Measurements from ENCODE around the gene TMEM116. TPM values are rescaled to one million over a fixed set of nuclear protein-coding genes. Genes with fewer than 3 reads are reported as not detected.

The TMEM116 gene
- total RNA-seq, 1 experiment from 2014 or later, result 4.4 TPM

- H3K27ac ChIP-seq (ENCODE audit: low read length), result no peak overlapping the region
- intact Hi-C loops (cut with micrococcal nuclease), result no loop called here
- ChIA-PET CTCF (no interaction called here), POLR2A (ENCODE audit: unreplicated experiment) (no interaction called here)
- no peaks in the 10 kb centered on the region for H3K9me2 ChIP-seq (replicated peaks; ENCODE audit: low read length)
- H3K4me1 ChIP-seq (ENCODE audit: insufficient read depth, low read length), result no peaks in the 10 kb centered on the region
- H3K9ac ChIP-seq (ENCODE audit: low read length), result no peak overlapping the region
- no TSS peak for BruUV-seq (replicated peaks)
- H3K36me3 ChIP-seq (ENCODE audit: low read depth, low read length), result peaks cover 64% of the 10 kb centered on the region
- no peak for TF ChIP-seq CTCF (conservative IDR thresholded peaks at IDR 0.05; ENCODE audit: low read depth, low read length)
- TF ChIP-seq EZH2 (IDR thresholded peaks at IDR 0.05; ENCODE audit: low read length, unreplicated experiment), result no peak
- no peak for TF ChIP-seq EZH2phosphoT487 (IDR thresholded peaks at IDR 0.05; ENCODE audit: borderline replicate concordance, low read length)
- ATAC-seq, result no peak
- H4K20me1 ChIP-seq (ENCODE audit: low read length), result no peaks in the 10 kb centered on the region
- no peak overlapping the region for H3K4me3 ChIP-seq (ENCODE audit: low read length)
- H2AFZ ChIP-seq (ENCODE audit: low read length), result no peak overlapping the region
- no peak for DNase-seq
- no peak overlapping the region for H3K4me2 ChIP-seq (ENCODE audit: low read length)
- no peaks in the 10 kb centered on the region for H3K9me3 ChIP-seq (ENCODE audit: low read length)
- no peaks in the 10 kb centered on the region for H3K27me3 ChIP-seq (ENCODE audit: low read length)
- H3K79me2 ChIP-seq (ENCODE audit: low read length), result no peaks in the 10 kb centered on the region
- no peaks in the 10 kb centered on the region for H3F3A ChIP-seq (ENCODE audit: low read length, unreplicated experiment)
Observed at GRCh38 chr12:111886662-111887545, 126.1 kb downstream of the TMEM116 start.

GRCh38 chr12:111881716-111882115 lies 131.2 kb downstream of the TMEM116 start:
- Histone ChIP-seq H3K4me1 (ENCODE audit: insufficient read depth, low read length) (no peaks in the 10 kb centered on the region), H3K79me2 (ENCODE audit: low read length) (no peaks in the 10 kb centered on the region), H3K9me2 (replicated peaks; ENCODE audit: low read length) (no peaks in the 10 kb centered on the region), H3K9ac (ENCODE audit: low read length) (no peak overlapping the region), H3K36me3 (ENCODE audit: low read depth, low read length) (peaks cover 58% of the 10 kb centered on the region), H3F3A (ENCODE audit: low read length, unreplicated experiment) (no peaks in the 10 kb centered on the region), H3K27ac (ENCODE audit: low read length) (no peak overlapping the region), H3K27me3 (ENCODE audit: low read length) (no peaks in the 10 kb centered on the region), H3K4me3 (ENCODE audit: low read length) (no peak overlapping the region), H4K20me1 (ENCODE audit: low read length) (no peaks in the 10 kb centered on the region), H3K4me2 (ENCODE audit: low read length) (no peak overlapping the region), H3K9me3 (ENCODE audit: low read length) (no peaks in the 10 kb centered on the region), H2AFZ (ENCODE audit: low read length) (no peak overlapping the region)
- no peak for DNase-seq
- TF ChIP-seq EZH2 (IDR thresholded peaks at IDR 0.05; ENCODE audit: low read length, unreplicated experiment) (no peak), CTCF (conservative IDR thresholded peaks at IDR 0.05; ENCODE audit: low read depth, low read length) (no peak), EZH2phosphoT487 (IDR thresholded peaks at IDR 0.05; ENCODE audit: borderline replicate concordance, low read length) (no peak)
- ChIA-PET POLR2A (ENCODE audit: unreplicated experiment) (no interaction called here), CTCF (no interaction called here)
- no TSS peak for BruUV-seq (replicated peaks)
- ATAC-seq, result no peak
- intact Hi-C loops (cut with micrococcal nuclease), result no loop called here

Small RNA genes lying within 50 kb of the gene (microRNA-seq; reads per million reads assigned to microRNA genes)
- gene MIR3657 (ENCODE audit: unreplicated experiment), result not detected

Other genes with a start within 250 kb of the TMEM116 start
- 0.35 and 2.0 TPM in 2 replicates for gene ALDH2, start 246.2 kb downstream of the TMEM116 start, total RNA-seq (2014; rRNA removed)
- gene MAPKAPK5, start 170.9 kb downstream of the TMEM116 start, total RNA-seq (2014; rRNA removed), result 65.0 and 78.2 TPM in 2 replicates
- 90.2 and 97.2 TPM in 2 replicates for gene ERP29, start 261 bp upstream of the TMEM116 start, total RNA-seq (2014; rRNA removed)
- 33.3 and 36.6 TPM in 2 replicates for gene NAA25, start 95.6 kb upstream of the TMEM116 start, total RNA-seq (2014; rRNA removed)
- 33.9 and 34.1 TPM in 2 replicates for gene TRAFD1, start 112.4 kb upstream of the TMEM116 start, total RNA-seq (2014; rRNA removed)

All from PC-3 (cell line).